GM12878 (cell line): ENCODE results near the gene ITGA1.

Experiments used
- CTCF ChIP-seq, 3 experiments: IDR thresholded peaks in 2 of 3; conservative IDR thresholded peaks in 1 of 3; 2 replicates each; pipeline ENCODE4 v1.5.1; 2011; ENCODE audit warnings: low read depth in 3 of 3, low read length in 3 of 3, mild to moderate bottlenecking in 3 of 3, control low read depth in 2 of 3, moderate library complexity in 2 of 3, inconsistent platforms in 1 of 3, mixed read lengths in 1 of 3; ENCODE audit not compliant: control insufficient read depth in 2 of 3, insufficient read depth in 1 of 3; ENCODE audit errors: extremely low read depth in 1 of 3
- EZH2 ChIP-seq: IDR thresholded peaks from 2 replicates; pipeline ENCODE4 v1.6.1; 2012; ENCODE audit warnings: low read depth, mild to moderate bottlenecking, control low read depth, inconsistent platforms, low read length, borderline replicate concordance; ENCODE audit not compliant: control insufficient read depth
- MYC ChIP-seq: IDR thresholded peaks from 2 replicates; pipeline ENCODE4 v1.6.1; 2011; ENCODE audit warnings: mild to moderate bottlenecking, low read length, moderate library complexity, inconsistent platforms; ENCODE audit not compliant: insufficient read depth, insufficient replicate concordance, insufficient read length, severe bottlenecking
- PKNOX1 ChIP-seq: fragments of 450-650 bp; IDR thresholded peaks from 2 replicates; pipeline ENCODE4 v1.6.1; 2016; ENCODE audit warnings: mild to moderate bottlenecking
- POLR2AphosphoS5 ChIP-seq: IDR thresholded peaks from 2 replicates; pipeline ENCODE4 v1.6.1; 2011; ENCODE audit warnings: mild to moderate bottlenecking, low read length, inconsistent platforms
- SREBF1 ChIP-seq: IDR thresholded peaks from 2 replicates; pipeline ENCODE4 v1.6.1; 2012; ENCODE audit warnings: mild to moderate bottlenecking, low read length
- SRF ChIP-seq, 2 experiments: IDR thresholded peaks; 2 replicates each; pipeline ENCODE4 v1.6.1; 2011; ENCODE audit warnings: low read depth in 2 of 2, low read length in 2 of 2, mild to moderate bottlenecking in 1 of 2, moderate library complexity in 1 of 2
- USF1 ChIP-seq: IDR thresholded peaks from 2 replicates; pipeline ENCODE4 v1.6.1; 2011; ENCODE audit warnings: borderline replicate concordance, low read depth, mild to moderate bottlenecking, moderate library complexity, mixed read lengths, low read length; ENCODE audit not compliant: insufficient read depth; ENCODE audit errors: extremely low read length
- YBX1 ChIP-seq: fragments of 450-650 bp; IDR thresholded peaks from 2 replicates; pipeline ENCODE4 v1.6.1; 2016; ENCODE audit warnings: antibody characterized with exemption
- ZBTB33 ChIP-seq: fragments of 450-650 bp; IDR thresholded peaks from 2 replicates; pipeline ENCODE4 v1.6.1; 2017; ENCODE audit warnings: mild to moderate bottlenecking
- ZNF207 ChIP-seq: fragments of 450-650 bp; IDR thresholded peaks from 2 replicates; pipeline ENCODE4 v1.6.1; 2014; ENCODE audit warnings: antibody characterized with exemption, mild to moderate bottlenecking, borderline replicate concordance

GRCh38 chr5:52796031-52796430, 8.3 kb downstream of the ITGA1 start:
- TF ChIP-seq SRF (IDR thresholded peaks at IDR 0.05; ENCODE audit: low read depth in 2 of 2, low read length in 2 of 2) (no peak), MYC (no peak), ZBTB33 (no peak), EZH2 (no peak), ZNF207 (no peak), CTCF (IDR thresholded peaks at IDR 0.05 in 2 of 3, conservative IDR thresholded peaks at IDR 0.05 in 1 of 3; ENCODE audit: control insufficient read depth in 2 of 3, extremely low read depth in 1 of 3, insufficient read depth in 1 of 3, low read depth in 3 of 3, low read length in 3 of 3) (no peak), PKNOX1 (no peak), SREBF1 (no peak), POLR2AphosphoS5 (no peak), USF1 (no peak), YBX1 (no peak)
